CD4-positive, alpha-beta T cell treated with Interferon alpha-2 for 1 hour (primary cell): Measurements from ENCODE around the gene KL.

Experiments used
- DNase-seq, 2 donors: peaks; one replicate each; pipeline ENCODE4 v3.0.0-alpha.2; 2020 to 2022

The KL gene

GRCh38 chr13:33045851-33046592 lies 29.8 kb downstream of the KL start:
- no peak for DNase-seq

- no peak for DNase-seq
Observed at GRCh38 chr13:33050161-33050560, 33.9 kb downstream of the KL start.

GRCh38 chr13:33051632-33052031 lies 35.4 kb downstream of the KL start:
- no peak for DNase-seq

GRCh38 chr13:33052506-33053280 lies 36.5 kb downstream of the KL start:
- DNase-seq = no peak

GRCh38 chr13:33053397-33054066 lies 37.3 kb downstream of the KL start:
- DNase-seq = no peak

- no peak for DNase-seq
Observed at GRCh38 chr13:33057019-33057780, 41.0 kb downstream of the KL start.

GRCh38 chr13:33058776-33059327 lies 42.6 kb downstream of the KL start:
- no peak for DNase-seq

- DNase-seq = no peak
Observed at GRCh38 chr13:33060815-33061214, 44.6 kb downstream of the KL start.

GRCh38 chr13:33066329-33066728 lies 50.1 kb downstream of the KL start:
- DNase-seq = no peak

- no peak for DNase-seq
Observed at GRCh38 chr13:33069365-33069764, 53.1 kb downstream of the KL start.

- DNase-seq = no peak
Observed at GRCh38 chr13:33070713-33071112, 54.5 kb downstream of the KL start.

GRCh38 chr13:33072282-33072681 lies 56.1 kb downstream of the KL start:
- DNase-seq = no peak

- DNase-seq = no peak
Observed at GRCh38 chr13:33072759-33073158, 56.5 kb downstream of the KL start.

- no peak for DNase-seq
Observed at GRCh38 chr13:33073338-33073737, 57.1 kb downstream of the KL start.

- no peak for DNase-seq
Observed at GRCh38 chr13:33076001-33076992, 60.1 kb downstream of the KL start.

- no peak for DNase-seq
Observed at GRCh38 chr13:33078263-33078662, 62.0 kb downstream of the KL start.

GRCh38 chr13:33079960-33080359 lies 63.7 kb downstream of the KL start:
- DNase-seq = no peak

- no peak for DNase-seq
Observed at GRCh38 chr13:33080972-33081590, 64.9 kb downstream of the KL start.

- no peak for DNase-seq
Observed at GRCh38 chr13:33081666-33082065, 65.4 kb downstream of the KL start.

GRCh38 chr13:33083054-33083453 lies 66.8 kb downstream of the KL start:
- no peak for DNase-seq

GRCh38 chr13:33087091-33087490 lies 70.9 kb downstream of the KL start:
- DNase-seq = no peak
